Gastrocnemius medialis (tissue), 4 donors: ENCODE data around the gene ABHD17A.

Source experiments
- CTCF ChIP-seq, 5 experiments: fragments of 450-650 bp in 3 of 5; fragments of 200-600 bp in 2 of 5; sonication (generic) in 2 of 5; IDR thresholded peaks in 4 of 5; conservative IDR thresholded peaks in 1 of 5; 1 replicate in 4 of 5; 2 replicates in 1 of 5; pipeline ENCODE4 v1.5.1; 2016 to 2019; ENCODE audit warnings: antibody characterized with exemption in 5 of 5, mild to moderate bottlenecking in 3 of 5, moderate library complexity in 3 of 5
- POLR2A ChIP-seq, 2 donors: fragments of 450-650 bp; IDR thresholded peaks; one replicate each; pipeline ENCODE4 v1.6.1; 2017; ENCODE audit warnings: antibody characterized with exemption in 2 of 2, mild to moderate bottlenecking in 2 of 2, moderate library complexity in 2 of 2

GRCh38 chr19:1863638-1864479 lies 21.4 kb downstream of the ABHD17A start:
- no peak for TF ChIP-seq CTCF (IDR thresholded peaks at IDR 0.05 in 4 of 5, conservative IDR thresholded peaks at IDR 0.05 in 1 of 5)
- TF ChIP-seq POLR2A (IDR thresholded peaks at IDR 0.05) = peak; percentile 33 to 34
